NT2/D1 (cell line): Measurements from ENCODE around the gene TERT.

ENCODE experiments used
- YY1 ChIP-seq: IDR thresholded peaks from 2 replicates; pipeline ENCODE4 v1.6.1; 2011; ENCODE audit not compliant: insufficient read length, insufficient read depth
- ZNF274 ChIP-seq: IDR thresholded peaks from 2 replicates; pipeline ENCODE4 v1.6.1; 2011; ENCODE audit warnings: mild to moderate bottlenecking, low read depth, low read length

DNA sequence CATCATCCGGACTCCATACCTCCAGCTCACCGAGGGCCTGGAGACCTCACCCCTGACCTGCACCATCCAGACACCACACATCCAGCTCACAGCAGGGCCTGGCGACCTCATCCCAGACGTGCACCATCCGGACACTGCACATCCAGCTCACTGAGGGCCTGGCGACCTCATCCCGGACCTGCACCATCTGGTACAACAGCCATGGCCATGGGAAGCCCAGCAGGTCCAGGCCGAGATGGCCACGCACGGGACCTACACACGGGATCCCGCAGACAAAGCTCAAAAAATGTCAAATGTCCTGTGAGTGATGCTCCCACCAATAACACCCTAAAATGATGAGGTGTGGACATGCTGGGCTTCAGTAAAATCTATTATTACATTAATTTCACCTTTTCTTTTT lies 9.7 kb downstream of the TERT start:
- TF ChIP-seq ZNF274 (no peak), YY1 (no peak)
